ENCODE measurements around the gene PTPN23.

PTPN23 gene

DNA sequence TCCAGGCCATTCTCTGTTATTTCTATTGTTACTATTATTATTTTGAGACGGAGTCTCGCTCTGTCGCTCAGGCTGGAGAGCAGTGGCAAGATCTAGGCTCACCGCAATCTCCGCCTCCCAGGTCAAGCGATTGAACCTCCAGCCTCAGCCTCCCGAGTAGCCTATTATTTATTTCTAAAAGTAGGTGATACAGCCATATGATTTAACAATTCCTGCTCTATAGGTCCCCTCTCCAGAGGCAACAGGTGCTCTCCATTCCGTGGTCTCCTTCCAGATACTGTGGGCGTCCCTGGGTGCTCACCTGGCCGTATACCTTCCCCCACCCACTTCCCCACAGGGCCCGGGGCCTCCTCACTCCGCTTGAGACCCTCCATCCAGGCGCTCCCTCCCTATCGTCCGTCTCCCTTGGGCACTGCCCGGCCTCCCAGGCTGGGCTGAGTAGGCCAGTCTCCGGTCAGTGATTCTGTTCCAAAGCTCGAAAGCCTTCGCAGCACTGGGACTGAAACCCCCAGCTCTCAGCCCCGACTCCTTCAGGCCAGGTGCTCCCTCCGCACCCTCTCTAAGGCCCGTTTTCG lies 708 bp upstream of the PTPN23 start:
- H2AFZ ChIP-seq (ENCODE audit: low read length), result peak overlapping the region; percentile 68
- peak overlapping the region; percentile 83 for H3K4me2 ChIP-seq (ENCODE audit: low read depth, low read length, poor library complexity, severe bottlenecking)
- H4K20me1 ChIP-seq (ENCODE audit: insufficient read depth, low read length, poor library complexity, severe bottlenecking), result peaks cover 29% of the 10 kb centered on the region
- no peaks in the 10 kb centered on the region for H3K9me2 ChIP-seq (replicated peaks; ENCODE audit: low read depth, low read length)
- H3F3A ChIP-seq (ENCODE audit: low read depth), result no peaks in the 10 kb centered on the region
- H3K79me2 ChIP-seq (ENCODE audit: insufficient read depth, low read length), result peaks cover 57% of the 10 kb centered on the region
- no peaks in the 10 kb centered on the region for H3K27me3 ChIP-seq (ENCODE audit: insufficient read depth, low read length, poor library complexity, severe bottlenecking)
- peak overlapping the region; percentile 84 for H3K4me3 ChIP-seq (ENCODE audit: low read length, poor library complexity, severe bottlenecking)
- no peaks in the 10 kb centered on the region for H3K9me3 ChIP-seq (ENCODE audit: insufficient read depth, low read depth, low read length)
- TF ChIP-seq, protein P1, sequence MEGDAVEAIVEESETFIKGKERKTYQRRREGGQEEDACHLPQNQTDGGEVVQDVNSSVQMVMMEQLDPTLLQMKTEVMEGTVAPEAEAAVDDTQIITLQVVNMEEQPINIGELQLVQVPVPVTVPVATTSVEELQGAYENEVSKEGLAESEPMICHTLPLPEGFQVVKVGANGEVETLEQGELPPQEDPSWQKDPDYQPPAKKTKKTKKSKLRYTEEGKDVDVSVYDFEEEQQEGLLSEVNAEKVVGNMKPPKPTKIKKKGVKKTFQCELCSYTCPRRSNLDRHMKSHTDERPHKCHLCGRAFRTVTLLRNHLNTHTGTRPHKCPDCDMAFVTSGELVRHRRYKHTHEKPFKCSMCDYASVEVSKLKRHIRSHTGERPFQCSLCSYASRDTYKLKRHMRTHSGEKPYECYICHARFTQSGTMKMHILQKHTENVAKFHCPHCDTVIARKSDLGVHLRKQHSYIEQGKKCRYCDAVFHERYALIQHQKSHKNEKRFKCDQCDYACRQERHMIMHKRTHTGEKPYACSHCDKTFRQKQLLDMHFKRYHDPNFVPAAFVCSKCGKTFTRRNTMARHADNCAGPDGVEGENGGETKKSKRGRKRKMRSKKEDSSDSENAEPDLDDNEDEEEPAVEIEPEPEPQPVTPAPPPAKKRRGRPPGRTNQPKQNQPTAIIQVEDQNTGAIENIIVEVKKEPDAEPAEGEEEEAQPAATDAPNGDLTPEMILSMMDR (conservative IDR thresholded peaks at IDR 0.05; ENCODE audit: low read length), result no peak
- no peak for TF ChIP-seq EZH2phosphoT487 (IDR thresholded peaks at IDR 0.05; ENCODE audit: borderline replicate concordance)
- H3K4me1 ChIP-seq (ENCODE audit: insufficient read depth, low read length, poor library complexity, severe bottlenecking), result peaks cover 37% of the 10 kb centered on the region
- peak overlapping the region; percentile 87 for H3K9ac ChIP-seq (ENCODE audit: low read depth, low read length, poor library complexity, severe bottlenecking)
- no peaks in the 10 kb centered on the region for H3K36me3 ChIP-seq (ENCODE audit: insufficient read depth, low read length)

DNA sequence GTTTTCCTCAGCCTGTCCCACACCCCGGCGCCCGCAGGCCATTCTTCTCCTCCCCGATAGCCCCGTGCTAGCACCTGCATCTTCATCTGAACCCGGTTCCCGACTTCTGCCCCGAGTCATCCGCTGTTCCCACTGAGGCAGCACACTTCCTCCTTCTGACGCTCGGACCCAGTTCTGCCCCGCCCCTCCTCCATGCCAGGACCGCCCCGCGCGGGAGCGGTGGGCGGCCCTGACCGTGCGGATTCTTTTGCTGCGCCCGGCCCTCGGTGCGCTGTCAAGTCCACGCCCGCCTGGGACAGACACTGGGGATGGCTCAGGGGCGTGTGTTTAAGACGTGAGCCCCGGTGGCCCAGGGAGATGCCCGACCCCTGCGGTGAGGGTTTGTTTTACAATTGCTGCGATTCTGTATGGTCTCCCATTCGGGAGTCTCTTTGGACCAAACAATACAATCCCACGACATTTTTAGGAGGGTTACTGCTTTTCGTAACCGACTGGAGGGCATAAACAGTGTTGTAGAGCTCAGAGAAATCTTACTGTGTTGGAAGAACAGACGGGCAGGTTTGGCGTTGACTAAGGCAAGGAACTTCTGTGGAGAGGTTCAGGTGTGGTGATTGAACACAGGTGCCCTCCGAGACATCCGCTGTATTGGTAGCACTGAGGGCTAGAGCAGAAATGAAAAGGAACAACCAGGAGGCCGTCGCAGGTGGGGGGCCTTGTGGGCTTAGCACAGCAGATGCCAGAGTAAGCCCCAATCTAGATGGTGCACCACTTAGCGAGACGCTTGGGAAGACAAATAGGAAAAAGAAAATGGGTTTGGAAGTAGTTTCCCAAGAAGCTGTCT lies 716 bp downstream of the PTPN23 start:
- Histone ChIP-seq H3K27me3 (ENCODE audit: insufficient read depth, low read length, poor library complexity, severe bottlenecking) (no peaks in the 10 kb centered on the region), H3K9ac (ENCODE audit: low read depth, low read length, poor library complexity, severe bottlenecking) (peak overlapping the region; percentile 87), H3K9me2 (replicated peaks; ENCODE audit: low read depth, low read length) (no peaks in the 10 kb centered on the region), H2AFZ (ENCODE audit: low read length) (peak overlapping the region; percentile 81), H3K36me3 (ENCODE audit: insufficient read depth, low read length) (no peaks in the 10 kb centered on the region), H3K9me3 (ENCODE audit: insufficient read depth, low read depth, low read length) (no peaks in the 10 kb centered on the region), H3K4me1 (ENCODE audit: insufficient read depth, low read length, poor library complexity, severe bottlenecking) (peaks cover 37% of the 10 kb centered on the region), H3F3A (ENCODE audit: low read depth) (no peaks in the 10 kb centered on the region), H3K4me2 (ENCODE audit: low read depth, low read length, poor library complexity, severe bottlenecking) (peak overlapping the region; percentile 98), H3K4me3 (ENCODE audit: low read length, poor library complexity, severe bottlenecking) (peak overlapping the region; percentile 84), H3K79me2 (ENCODE audit: insufficient read depth, low read length) (peaks cover 71% of the 10 kb centered on the region), H4K20me1 (ENCODE audit: insufficient read depth, low read length, poor library complexity, severe bottlenecking) (peaks cover 35% of the 10 kb centered on the region)
- TF ChIP-seq, protein P1 (conservative IDR thresholded peaks at IDR 0.05; ENCODE audit: low read length), result no peak; the same call in 1 of the 2 replicates
- TF ChIP-seq EZH2phosphoT487 (IDR thresholded peaks at IDR 0.05; ENCODE audit: borderline replicate concordance), result no peak

DNA sequence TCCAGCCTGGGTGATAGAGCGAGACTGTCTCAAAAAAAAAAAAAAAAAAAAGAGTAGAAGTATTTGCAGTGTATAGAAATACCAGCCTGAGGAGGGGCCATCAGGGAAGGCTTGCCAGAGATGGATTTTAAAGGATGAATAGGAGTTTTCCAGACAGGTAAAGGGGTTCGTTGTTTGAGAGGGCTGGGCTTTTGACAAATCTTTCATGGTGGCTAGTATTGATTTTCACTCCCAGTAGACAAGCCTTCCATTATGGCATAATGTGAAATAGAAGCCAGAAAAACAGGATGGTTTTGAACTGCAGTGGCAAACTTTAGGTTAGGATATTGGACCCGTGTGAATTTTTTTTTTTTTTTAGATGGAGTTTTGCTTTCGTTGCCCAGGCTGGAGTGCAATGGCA lies 3.6 kb downstream of the PTPN23 start:
- Histone ChIP-seq H3K9me3 (ENCODE audit: insufficient read depth, low read depth, low read length) (no peaks in the 10 kb centered on the region), H3K79me2 (ENCODE audit: insufficient read depth, low read length) (peaks cover 89% of the 10 kb centered on the region), H3K4me3 (ENCODE audit: low read length, poor library complexity, severe bottlenecking) (no peak overlapping the region), H3K4me2 (ENCODE audit: low read depth, low read length, poor library complexity, severe bottlenecking) (no peak overlapping the region), H3K27me3 (ENCODE audit: insufficient read depth, low read length, poor library complexity, severe bottlenecking) (no peaks in the 10 kb centered on the region), H3K9me2 (replicated peaks; ENCODE audit: low read depth, low read length) (no peaks in the 10 kb centered on the region), H4K20me1 (ENCODE audit: insufficient read depth, low read length, poor library complexity, severe bottlenecking) (peaks cover 41% of the 10 kb centered on the region), H3K36me3 (ENCODE audit: insufficient read depth, low read length) (peaks cover 10% of the 10 kb centered on the region; the same call in 1 of the 2 replicates), H3K9ac (ENCODE audit: low read depth, low read length, poor library complexity, severe bottlenecking) (no peak overlapping the region), H3K4me1 (ENCODE audit: insufficient read depth, low read length, poor library complexity, severe bottlenecking) (peaks cover 33% of the 10 kb centered on the region), H2AFZ (ENCODE audit: low read length) (no peak overlapping the region), H3F3A (ENCODE audit: low read depth) (no peaks in the 10 kb centered on the region)
- TF ChIP-seq EZH2phosphoT487 (IDR thresholded peaks at IDR 0.05; ENCODE audit: borderline replicate concordance), result no peak
- TF ChIP-seq, protein P1 (conservative IDR thresholded peaks at IDR 0.05; ENCODE audit: low read length), result no peak
